GM23338 (cell line): ENCODE measurements around the gene ISLR2. TPM values are rescaled to one million over a fixed set of nuclear protein-coding genes. Genes with fewer than 3 reads are reported as not detected.

ENCODE experiments used
- ATAC-seq: fragments of 200-7000 bp; cut with Tn5 transposase; 3 replicates; pipeline ENCODE4 v1.9.1; 2020
- DNase-seq: peaks from one replicate; pipeline ENCODE4 v3.0.0-alpha.2; 2015; ENCODE audit warnings: low spot score
- H2AFZ ChIP-seq: fragments of 200-600 bp; sonication (generic); 2 replicates; pipeline ENCODE4 v1.8.0; 2016; ENCODE audit warnings: antibody characterized with exemption, mild to moderate bottlenecking, moderate library complexity
- H3F3A ChIP-seq: fragments of 200-600 bp; sonication (generic); replicated peaks from 2 replicates; pipeline ENCODE4 v1.8.0; 2017; ENCODE audit warnings: antibody characterized with exemption, mixed run types, low read depth
- H3K27ac ChIP-seq: fragments of 200-600 bp; sonication (generic); 2 replicates; pipeline ENCODE4 v1.6.1; 2016; ENCODE audit warnings: low read depth
- H3K27me3 ChIP-seq: fragments of 200-600 bp; sonication (generic); 2 replicates; pipeline ENCODE4 v1.8.0; 2016; ENCODE audit warnings: mild to moderate bottlenecking, mixed run types, moderate library complexity; ENCODE audit not compliant: insufficient read depth
- H3K36me3 ChIP-seq: fragments of 200-600 bp; sonication (generic); 2 replicates; pipeline ENCODE4 v1.8.0; 2016; ENCODE audit warnings: mild to moderate bottlenecking; ENCODE audit not compliant: insufficient read depth
- H3K4me1 ChIP-seq: fragments of 200-600 bp; sonication (generic); 2 replicates; pipeline ENCODE4 v1.8.0; 2016; ENCODE audit warnings: mild to moderate bottlenecking, moderate library complexity; ENCODE audit not compliant: insufficient read depth
- H3K4me2 ChIP-seq: fragments of 200-600 bp; sonication (generic); 2 replicates; pipeline ENCODE4 v1.7.1; 2017; ENCODE audit warnings: mixed run types
- H3K4me3 ChIP-seq: fragments of 200-600 bp; sonication (generic); 2 replicates; pipeline ENCODE4 v1.6.1; 2016; ENCODE audit warnings: mixed run types
- H3K79me2 ChIP-seq: fragments of 200-600 bp; sonication (generic); replicated peaks from 2 replicates; pipeline ENCODE4 v1.8.0; 2017; ENCODE audit warnings: mild to moderate bottlenecking; ENCODE audit not compliant: insufficient read depth
- H3K9me2 ChIP-seq: fragments of 200-600 bp; sonication (generic); 2 replicates; pipeline ENCODE4 v1.8.0; 2017; ENCODE audit not compliant: insufficient read depth
- H4K20me1 ChIP-seq: fragments of 200-600 bp; sonication (generic); replicated peaks from 2 replicates; pipeline ENCODE4 v1.8.0; 2017; ENCODE audit warnings: mild to moderate bottlenecking; ENCODE audit not compliant: insufficient read depth
- H3K27ac Mint-ChIP-seq: 2 replicates; pipeline ENCODE4 v1.8.0; 2020; ENCODE audit warnings: inconsistent platforms, mild to moderate bottlenecking, moderate library complexity, mixed read lengths
- H3K27me3 Mint-ChIP-seq: 3 replicates; pipeline ENCODE4 v1.8.0; 2022; ENCODE audit warnings: low read depth, mild to moderate bottlenecking, moderate library complexity, mixed read lengths, inconsistent platforms; ENCODE audit not compliant: insufficient read depth, poor library complexity
- H3K36me3 Mint-ChIP-seq: 3 replicates; pipeline ENCODE4 v1.8.0; 2021; ENCODE audit warnings: low read depth, mild to moderate bottlenecking, inconsistent platforms, moderate library complexity, mixed read lengths
- H3K4me1 Mint-ChIP-seq: 3 replicates; pipeline ENCODE4 v1.8.0; 2020; ENCODE audit warnings: mild to moderate bottlenecking, inconsistent platforms, mixed read lengths
- H3K4me3 Mint-ChIP-seq: 3 replicates; pipeline ENCODE4 v1.8.0; 2021; ENCODE audit warnings: moderate library complexity, mild to moderate bottlenecking, inconsistent platforms, mixed read lengths
- H3K9me3 Mint-ChIP-seq: 3 replicates; pipeline ENCODE4 v1.8.0; 2020; ENCODE audit warnings: moderate library complexity, mild to moderate bottlenecking, inconsistent platforms, mixed read lengths
- CREB1 ChIP-seq: fragments of 250-450 bp; sonication (Bioruptor Pico); IDR thresholded peaks from 2 replicates; pipeline ENCODE4 v1.5.0; 2020; ENCODE audit warnings: low read depth, mild to moderate bottlenecking, moderate library complexity
- CTCF ChIP-seq, 2 experiments: fragments of 200-600 bp in 1 of 2; sonication (generic) in 1 of 2; conservative IDR thresholded peaks; 2 replicates each; pipeline versions ENCODE4 v1.5.1 to v1.6.1; 2016 to 2017; ENCODE audit warnings: antibody characterized with exemption in 2 of 2, low read depth in 2 of 2, mild to moderate bottlenecking in 2 of 2, moderate library complexity in 1 of 2
- ETS1 ChIP-seq: IDR thresholded peaks from 2 replicates; pipeline ENCODE4 v1.6.1; 2016; ENCODE audit warnings: antibody characterized with exemption
- EZH2 ChIP-seq: fragments of 200-600 bp; sonication (generic); IDR thresholded peaks from one replicate; pipeline ENCODE4 v1.8.0; 2017; ENCODE audit warnings: antibody characterized with exemption, mild to moderate bottlenecking, low read depth; ENCODE audit not compliant: unreplicated experiment
- EZH2phosphoT487 ChIP-seq: fragments of 200-600 bp; sonication (generic); IDR thresholded peaks from one replicate; pipeline ENCODE4 v1.8.1; 2018; ENCODE audit warnings: antibody characterized with exemption; ENCODE audit not compliant: unreplicated experiment
- JUNB ChIP-seq: IDR thresholded peaks from one replicate; pipeline ENCODE4 v1.6.1; 2016; ENCODE audit warnings: antibody characterized with exemption; ENCODE audit not compliant: unreplicated experiment
- NANOG ChIP-seq: IDR thresholded peaks from 2 replicates; pipeline ENCODE4 v1.6.1; 2016; ENCODE audit warnings: antibody characterized with exemption, borderline replicate concordance
- POLR2AphosphoS5 ChIP-seq: IDR thresholded peaks from 2 replicates; pipeline ENCODE4 v1.6.1; 2016; ENCODE audit warnings: antibody characterized with exemption, low read depth
- STAT1 ChIP-seq: IDR thresholded peaks from one replicate; pipeline ENCODE4 v1.6.1; 2016; ENCODE audit warnings: antibody characterized with exemption; ENCODE audit not compliant: unreplicated experiment
- ZNF114 ChIP-seq: fragments of 250-450 bp; sonication (Bioruptor Pico); IDR thresholded peaks from 2 replicates; pipeline ENCODE4 v1.5.0; 2020; ENCODE audit warnings: mild to moderate bottlenecking, moderate library complexity
- ZNF331 ChIP-seq: fragments of 250-450 bp; sonication (Bioruptor Pico); IDR thresholded peaks from 2 replicates; pipeline ENCODE4 v1.5.0; 2020; ENCODE audit warnings: low read depth, mild to moderate bottlenecking, moderate library complexity
- ZNF462 ChIP-seq: fragments of 250-450 bp; sonication (Bioruptor Pico); IDR thresholded peaks from 2 replicates; pipeline ENCODE4 v1.5.0; 2020; ENCODE audit warnings: mild to moderate bottlenecking, moderate library complexity
- polyA plus RNA-seq: library from polyadenylated mRNA; unstranded; fragments of >200 nt; fragmentation: Nextera tagmentation; extraction: Ambion mirVana; gene quantifications from 2 replicates; pipeline ENCODE4 v1.2.1, GENCODE V29; 2016
- total RNA-seq: library from RNA; depleted of rRNA; stranded (reverse); fragments of >200 nt; shearing (Covaris generic); gene quantifications from 2 replicates; pipeline ENCODE4 v1.2.3, GENCODE V29; 2014
- TF ChIP-seq, protein P1 (sequence below): IDR thresholded peaks from one replicate; pipeline ENCODE4 v1.6.1; 2018; ENCODE audit warnings: antibody characterized with exemption; ENCODE audit not compliant: unreplicated experiment

The ISLR2 gene
- total and polyA plus RNA-seq, 2 experiments from 2014 or later, result 0.13 to 0.21 TPM

DNA sequence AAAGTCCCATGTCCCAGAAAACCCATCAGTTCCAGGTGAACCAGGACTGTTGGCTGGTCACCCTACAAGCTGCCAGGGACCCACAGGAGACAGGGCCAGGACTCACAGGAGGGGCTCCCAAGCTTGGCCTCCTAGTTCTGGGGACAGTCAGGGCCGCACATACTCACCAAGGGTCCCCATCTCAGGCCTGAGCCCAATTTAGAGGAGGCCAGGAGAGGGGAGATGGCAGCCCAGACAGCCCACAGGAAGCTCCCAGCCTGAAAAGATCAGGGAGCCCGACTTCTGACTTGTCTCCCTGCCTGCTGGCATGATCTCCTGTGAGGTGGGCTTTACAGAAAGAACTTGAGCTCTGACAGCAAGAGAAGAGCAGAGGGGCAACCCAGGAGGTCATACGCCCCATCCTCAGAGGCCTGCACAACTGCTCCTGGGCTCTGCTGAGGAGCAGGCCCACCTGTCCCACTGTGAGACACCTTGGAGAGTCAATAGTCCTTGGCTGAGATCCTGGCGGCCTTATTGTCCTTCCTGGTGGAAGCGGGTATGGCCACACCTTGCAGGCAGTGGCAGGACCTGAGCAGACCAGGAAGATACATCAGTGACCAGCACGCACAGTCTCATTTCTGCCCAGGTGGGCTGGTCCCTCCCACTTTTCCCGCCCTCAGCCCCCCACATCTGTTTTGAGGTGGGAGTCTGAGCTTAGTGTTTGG is 40.6 kb downstream of the ISLR2 start:
- H2AFZ ChIP-seq, result no peak overlapping the region
- no peaks in the 10 kb centered on the region for H3F3A ChIP-seq
- H3K36me3 Mint-ChIP-seq, result no peaks in the 10 kb centered on the region

More for the DNA sequence above, 40.6 kb downstream of the ISLR2 start:
- no peak overlapping the region for H3K27ac Mint-ChIP-seq
- DNase-seq (no peak), ATAC-seq (no peak)
- peaks cover 36% of the 10 kb centered on the region for H3K4me1 Mint-ChIP-seq
- Histone ChIP-seq H3K4me3 (no peak overlapping the region), H3K4me2 (no peak overlapping the region), H3K9me2 (no peaks in the 10 kb centered on the region), H3K27ac (no peak overlapping the region), H3K79me2 (no peaks in the 10 kb centered on the region), H3K27me3 (no peaks in the 10 kb centered on the region; the same call in 1 of the 2 replicates), H3K4me1 (peaks cover 17% of the 10 kb centered on the region), H4K20me1 (no peaks in the 10 kb centered on the region), H3K36me3 (no peaks in the 10 kb centered on the region; the same call in 1 of the 2 replicates)
- no peaks in the 10 kb centered on the region for H3K9me3 Mint-ChIP-seq
- TF ChIP-seq ZNF331 (CRISPR knock-in tag) (no peak), NANOG (no peak), JUNB (no peak), EZH2phosphoT487 (no peak), STAT1 (no peak), ZNF114 (CRISPR knock-in tag) (no peak), ETS1 (no peak), POLR2AphosphoS5 (no peak), ZNF462 (no peak), CREB1 (no peak), EZH2 (no peak), CTCF (conservative IDR thresholded peaks at IDR 0.05; ENCODE audit: low read depth in 2 of 2) (no peak)
- TF ChIP-seq, protein P1, sequence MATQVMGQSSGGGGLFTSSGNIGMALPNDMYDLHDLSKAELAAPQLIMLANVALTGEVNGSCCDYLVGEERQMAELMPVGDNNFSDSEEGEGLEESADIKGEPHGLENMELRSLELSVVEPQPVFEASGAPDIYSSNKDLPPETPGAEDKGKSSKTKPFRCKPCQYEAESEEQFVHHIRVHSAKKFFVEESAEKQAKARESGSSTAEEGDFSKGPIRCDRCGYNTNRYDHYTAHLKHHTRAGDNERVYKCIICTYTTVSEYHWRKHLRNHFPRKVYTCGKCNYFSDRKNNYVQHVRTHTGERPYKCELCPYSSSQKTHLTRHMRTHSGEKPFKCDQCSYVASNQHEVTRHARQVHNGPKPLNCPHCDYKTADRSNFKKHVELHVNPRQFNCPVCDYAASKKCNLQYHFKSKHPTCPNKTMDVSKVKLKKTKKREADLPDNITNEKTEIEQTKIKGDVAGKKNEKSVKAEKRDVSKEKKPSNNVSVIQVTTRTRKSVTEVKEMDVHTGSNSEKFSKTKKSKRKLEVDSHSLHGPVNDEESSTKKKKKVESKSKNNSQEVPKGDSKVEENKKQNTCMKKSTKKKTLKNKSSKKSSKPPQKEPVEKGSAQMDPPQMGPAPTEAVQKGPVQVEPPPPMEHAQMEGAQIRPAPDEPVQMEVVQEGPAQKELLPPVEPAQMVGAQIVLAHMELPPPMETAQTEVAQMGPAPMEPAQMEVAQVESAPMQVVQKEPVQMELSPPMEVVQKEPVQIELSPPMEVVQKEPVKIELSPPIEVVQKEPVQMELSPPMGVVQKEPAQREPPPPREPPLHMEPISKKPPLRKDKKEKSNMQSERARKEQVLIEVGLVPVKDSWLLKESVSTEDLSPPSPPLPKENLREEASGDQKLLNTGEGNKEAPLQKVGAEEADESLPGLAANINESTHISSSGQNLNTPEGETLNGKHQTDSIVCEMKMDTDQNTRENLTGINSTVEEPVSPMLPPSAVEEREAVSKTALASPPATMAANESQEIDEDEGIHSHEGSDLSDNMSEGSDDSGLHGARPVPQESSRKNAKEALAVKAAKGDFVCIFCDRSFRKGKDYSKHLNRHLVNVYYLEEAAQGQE, result no peak
- H3K4me3 Mint-ChIP-seq, result no peak overlapping the region
- H3K27me3 Mint-ChIP-seq, result peaks cover 28% of the 10 kb centered on the region
